Measurements from ENCODE around the gene KIF19.

KIF19 gene

GRCh38 chr17:74392848-74393247 lies 66.8 kb downstream of the KIF19 start:
- no peak overlapping the region for H3K4me3 ChIP-seq (ENCODE audit: low read depth, low read length)
- TF ChIP-seq, protein P1, sequence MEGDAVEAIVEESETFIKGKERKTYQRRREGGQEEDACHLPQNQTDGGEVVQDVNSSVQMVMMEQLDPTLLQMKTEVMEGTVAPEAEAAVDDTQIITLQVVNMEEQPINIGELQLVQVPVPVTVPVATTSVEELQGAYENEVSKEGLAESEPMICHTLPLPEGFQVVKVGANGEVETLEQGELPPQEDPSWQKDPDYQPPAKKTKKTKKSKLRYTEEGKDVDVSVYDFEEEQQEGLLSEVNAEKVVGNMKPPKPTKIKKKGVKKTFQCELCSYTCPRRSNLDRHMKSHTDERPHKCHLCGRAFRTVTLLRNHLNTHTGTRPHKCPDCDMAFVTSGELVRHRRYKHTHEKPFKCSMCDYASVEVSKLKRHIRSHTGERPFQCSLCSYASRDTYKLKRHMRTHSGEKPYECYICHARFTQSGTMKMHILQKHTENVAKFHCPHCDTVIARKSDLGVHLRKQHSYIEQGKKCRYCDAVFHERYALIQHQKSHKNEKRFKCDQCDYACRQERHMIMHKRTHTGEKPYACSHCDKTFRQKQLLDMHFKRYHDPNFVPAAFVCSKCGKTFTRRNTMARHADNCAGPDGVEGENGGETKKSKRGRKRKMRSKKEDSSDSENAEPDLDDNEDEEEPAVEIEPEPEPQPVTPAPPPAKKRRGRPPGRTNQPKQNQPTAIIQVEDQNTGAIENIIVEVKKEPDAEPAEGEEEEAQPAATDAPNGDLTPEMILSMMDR (IDR thresholded peaks at IDR 0.05; ENCODE audit: low read depth, low read length, missing control alignments): no peak
- no peak for DNase-seq (ENCODE audit: low read depth)
- in situ Hi-C loops (cut with HindIII; ENCODE audit: low sequenced_read_pairs): no loop called here

DNA sequence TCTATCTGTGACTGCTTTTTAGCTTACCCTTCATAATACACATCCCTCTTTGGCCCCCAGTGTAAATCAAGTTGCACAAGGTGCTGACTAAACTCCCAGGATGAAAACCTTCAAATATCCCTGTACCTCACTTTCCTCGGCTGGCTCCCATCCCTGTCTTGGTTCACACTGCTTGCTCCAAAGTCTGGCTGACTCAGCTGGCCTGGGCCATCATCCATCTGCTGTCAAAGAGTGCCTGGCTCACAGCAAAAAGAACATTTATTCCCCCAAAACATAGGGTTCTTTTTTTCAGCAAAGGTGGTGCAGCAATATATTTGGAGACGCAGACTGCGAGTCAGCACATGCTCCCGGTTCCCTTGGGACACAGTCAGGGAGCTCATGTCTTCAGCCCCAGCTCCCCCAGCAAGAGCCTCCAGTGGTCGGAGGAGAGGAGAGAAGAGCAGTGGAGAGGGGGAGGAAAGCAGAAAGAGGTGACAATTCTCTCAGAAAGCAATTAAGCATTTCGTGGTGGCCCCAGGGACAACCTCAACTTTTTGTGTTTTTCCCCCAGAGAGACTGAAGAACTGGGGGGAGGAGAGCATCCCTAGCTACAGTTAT lies 67.4 kb downstream of the KIF19 start:
- in situ Hi-C loops (cut with HindIII; ENCODE audit: low sequenced_read_pairs): no loop called here
- no peak for DNase-seq (ENCODE audit: low read depth)
- TF ChIP-seq, protein P1 (IDR thresholded peaks at IDR 0.05; ENCODE audit: low read depth, low read length, missing control alignments): no peak

DNA sequence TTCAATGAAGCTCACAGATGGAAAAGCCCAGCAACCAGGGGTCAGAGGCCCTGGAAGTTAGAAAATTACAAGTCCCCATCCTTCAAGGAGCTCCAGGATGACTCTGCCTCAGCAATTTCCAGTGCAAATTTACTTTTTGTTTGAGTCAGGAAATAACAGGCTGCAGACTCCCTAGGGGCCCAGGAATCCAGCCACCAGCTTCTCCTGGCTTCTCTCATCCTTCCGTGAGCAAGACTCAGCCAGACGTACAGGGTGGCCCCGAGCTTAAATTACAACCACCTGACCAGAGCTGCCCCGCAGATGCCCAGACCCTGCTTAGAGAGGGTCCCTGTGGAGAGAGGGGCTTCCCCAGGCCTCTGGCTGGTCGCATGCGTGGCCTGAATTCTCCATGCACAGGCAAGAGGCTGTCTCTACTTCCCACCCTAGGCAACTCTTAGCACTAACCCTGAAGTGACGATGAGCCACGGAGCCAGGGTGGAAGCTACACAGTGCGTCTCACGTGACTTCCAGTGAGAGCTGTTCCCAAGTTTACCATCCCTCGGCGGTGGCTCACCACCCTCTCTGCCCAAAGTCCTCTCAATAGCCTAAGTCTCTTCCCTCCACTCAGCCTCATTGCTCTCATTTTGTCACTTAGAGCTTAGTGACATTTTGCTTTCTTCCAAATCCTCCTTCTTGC lies 68.4 kb downstream of the KIF19 start:
- DNase-seq (ENCODE audit: low read depth): no peak
- H3K4me3 ChIP-seq (ENCODE audit: low read depth, low read length): no peak overlapping the region
- TF ChIP-seq, protein P1 (IDR thresholded peaks at IDR 0.05; ENCODE audit: low read depth, low read length, missing control alignments): no peak
- in situ Hi-C loops (cut with HindIII; ENCODE audit: low sequenced_read_pairs): no loop called here

More for the DNA sequence above, 67.4 kb downstream of the KIF19 start:
- H3K4me3 ChIP-seq (ENCODE audit: low read depth, low read length): no peak overlapping the region

DNA sequence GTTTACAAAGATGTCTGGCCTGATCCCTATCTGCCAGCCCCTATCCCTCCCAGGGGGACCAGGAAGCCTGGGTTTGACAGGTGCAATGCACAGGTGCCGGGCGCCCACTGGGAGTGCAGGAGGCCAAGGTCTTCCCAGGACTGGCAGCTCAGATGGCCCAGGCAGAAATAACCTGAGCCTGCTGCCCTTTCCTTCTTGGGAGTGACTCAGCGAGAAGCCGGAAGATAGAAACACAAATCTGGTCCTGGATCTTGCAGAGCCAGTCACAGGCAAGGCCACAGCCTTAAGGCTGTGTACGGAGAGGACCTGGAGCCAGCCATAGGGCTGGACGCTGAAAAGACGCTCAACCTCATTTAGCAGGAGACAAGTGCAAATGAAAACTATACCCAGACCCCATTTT lies 69.0 kb downstream of the KIF19 start:
- in situ Hi-C loops (cut with HindIII; ENCODE audit: low sequenced_read_pairs): no loop called here
- TF ChIP-seq, protein P1 (IDR thresholded peaks at IDR 0.05; ENCODE audit: low read depth, low read length, missing control alignments): no peak
- no peak for DNase-seq (ENCODE audit: low read depth)

GRCh38 chr17:74396567-74396966 lies 70.5 kb downstream of the KIF19 start:
- TF ChIP-seq, protein P1 (IDR thresholded peaks at IDR 0.05; ENCODE audit: low read depth, low read length, missing control alignments): no peak
- in situ Hi-C loops (cut with HindIII; ENCODE audit: low sequenced_read_pairs): no loop called here
- DNase-seq (ENCODE audit: low read depth): no peak

More for the DNA sequence above, 69.0 kb downstream of the KIF19 start:
- H3K4me3 ChIP-seq (ENCODE audit: low read depth, low read length): no peak overlapping the region

DNA sequence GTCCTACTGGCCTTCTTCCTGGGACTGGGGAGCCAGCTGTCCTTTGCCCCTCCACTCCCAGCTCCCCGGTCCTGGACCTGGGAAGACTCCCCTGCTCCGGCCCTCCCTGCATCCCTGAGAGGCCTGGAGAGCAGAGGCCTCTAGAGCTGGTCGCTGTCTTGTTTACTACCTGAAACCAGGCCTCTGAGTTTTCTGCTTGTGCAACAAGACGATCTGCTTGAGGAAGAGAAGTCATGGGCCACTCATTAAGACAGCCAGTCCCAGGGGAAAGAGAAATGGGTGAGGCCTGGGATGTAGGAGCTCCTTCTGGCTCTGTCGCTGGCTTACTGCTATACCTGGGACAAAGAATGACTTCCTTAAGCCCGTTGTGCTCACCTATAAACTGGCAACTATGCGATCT lies 76.0 kb downstream of the KIF19 start:
- no peak for DNase-seq (ENCODE audit: low read depth)
- in situ Hi-C loops (cut with HindIII; ENCODE audit: low sequenced_read_pairs): no loop called here
- no peak overlapping the region for H3K4me3 ChIP-seq (ENCODE audit: low read depth, low read length)

More at GRCh38 chr17:74396567-74396966, 70.5 kb downstream of the KIF19 start:
- no peak overlapping the region for H3K4me3 ChIP-seq (ENCODE audit: low read depth, low read length)

More for the DNA sequence above, 76.0 kb downstream of the KIF19 start:
- TF ChIP-seq, protein P1 (IDR thresholded peaks at IDR 0.05; ENCODE audit: low read depth, low read length, missing control alignments): no peak

Measured in astrocyte of the cerebellum (primary cell).